Esophagus muscularis mucosa (tissue), 3 donors: ENCODE data around the gene GDF7.

ENCODE experiments used
- POLR2A ChIP-seq: fragments of 450-650 bp; IDR thresholded peaks from one replicate; pipeline ENCODE4 v1.6.1; 2017; ENCODE audit warnings: antibody characterized with exemption, moderate library complexity, mild to moderate bottlenecking, low read depth
- POLR2AphosphoS5 ChIP-seq, 2 donors: sonication (generic); formaldehyde crosslinking; IDR thresholded peaks; one replicate each; pipeline ENCODE4 v1.6.1; 2017; ENCODE audit warnings: antibody characterized with exemption in 2 of 2
- TF ChIP-seq, protein P1 (sequence below), 3 experiments: fragments of 200-600 bp in 2 of 3; fragments of 450-650 bp in 1 of 3; sonication (generic) in 2 of 3; IDR thresholded peaks; one replicate each; pipeline ENCODE4 v1.5.1; 2017 to 2019; ENCODE audit warnings: antibody characterized with exemption in 3 of 3, mild to moderate bottlenecking in 2 of 3, moderate library complexity in 1 of 3

DNA sequence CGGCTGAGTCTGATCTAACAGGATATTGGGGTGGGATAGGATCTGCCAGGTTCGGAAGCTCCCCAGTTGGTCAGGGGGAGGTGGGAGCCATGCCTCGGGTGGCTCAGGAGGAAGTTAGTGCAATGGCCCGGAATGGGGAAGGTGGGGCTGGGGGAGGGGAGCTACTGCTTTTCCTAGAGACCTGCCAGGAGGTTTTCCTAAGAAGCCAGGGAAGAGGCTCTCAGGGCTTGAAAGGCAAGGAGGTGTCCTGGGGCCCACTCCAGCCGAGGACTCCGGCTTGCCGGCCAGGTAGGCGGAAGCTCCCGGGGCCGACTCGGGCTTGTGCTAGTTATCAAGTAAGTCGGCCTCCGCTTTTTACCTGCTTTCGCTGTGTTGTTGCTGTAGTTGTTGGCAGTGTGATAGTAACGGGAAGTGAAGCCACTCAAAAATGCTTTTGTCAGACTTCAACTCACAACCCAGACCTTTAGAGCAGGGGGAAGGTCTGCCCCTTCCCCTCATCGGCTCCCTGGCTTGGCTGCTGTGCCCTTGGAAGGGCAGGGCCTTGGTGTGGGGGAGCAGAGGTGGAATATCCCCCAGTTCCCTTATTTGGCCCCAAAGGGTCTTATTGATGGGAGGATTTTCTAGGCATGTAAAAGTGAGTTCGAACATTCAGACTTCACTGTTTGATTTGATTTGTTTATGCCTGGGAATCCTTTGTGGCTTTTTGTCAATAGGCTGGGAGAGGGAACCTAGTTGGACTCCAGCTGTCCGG lies 5.4 kb downstream of the GDF7 start:
- no peak for TF ChIP-seq POLR2A
- TF ChIP-seq, protein P1, sequence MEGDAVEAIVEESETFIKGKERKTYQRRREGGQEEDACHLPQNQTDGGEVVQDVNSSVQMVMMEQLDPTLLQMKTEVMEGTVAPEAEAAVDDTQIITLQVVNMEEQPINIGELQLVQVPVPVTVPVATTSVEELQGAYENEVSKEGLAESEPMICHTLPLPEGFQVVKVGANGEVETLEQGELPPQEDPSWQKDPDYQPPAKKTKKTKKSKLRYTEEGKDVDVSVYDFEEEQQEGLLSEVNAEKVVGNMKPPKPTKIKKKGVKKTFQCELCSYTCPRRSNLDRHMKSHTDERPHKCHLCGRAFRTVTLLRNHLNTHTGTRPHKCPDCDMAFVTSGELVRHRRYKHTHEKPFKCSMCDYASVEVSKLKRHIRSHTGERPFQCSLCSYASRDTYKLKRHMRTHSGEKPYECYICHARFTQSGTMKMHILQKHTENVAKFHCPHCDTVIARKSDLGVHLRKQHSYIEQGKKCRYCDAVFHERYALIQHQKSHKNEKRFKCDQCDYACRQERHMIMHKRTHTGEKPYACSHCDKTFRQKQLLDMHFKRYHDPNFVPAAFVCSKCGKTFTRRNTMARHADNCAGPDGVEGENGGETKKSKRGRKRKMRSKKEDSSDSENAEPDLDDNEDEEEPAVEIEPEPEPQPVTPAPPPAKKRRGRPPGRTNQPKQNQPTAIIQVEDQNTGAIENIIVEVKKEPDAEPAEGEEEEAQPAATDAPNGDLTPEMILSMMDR (IDR thresholded peaks at IDR 0.05) = no peak
- TF ChIP-seq POLR2AphosphoS5 (IDR thresholded peaks at IDR 0.05) = no peak
